G401.6 (cell line): ENCODE results near the gene ZXDB.
"Not testable (repeated sequence)": the region's sequence is repeated elsewhere in the genome, so short reads cannot be mapped to it uniquely, and the experiment has no call there.

Experiments
- FAIRE-seq: peaks from 2 replicates; lab custom pipeline; 2012; peaks lifted over from hg19 to GRCh38; lab: Jason Lieb, UNC

ZXDB gene

DNA sequence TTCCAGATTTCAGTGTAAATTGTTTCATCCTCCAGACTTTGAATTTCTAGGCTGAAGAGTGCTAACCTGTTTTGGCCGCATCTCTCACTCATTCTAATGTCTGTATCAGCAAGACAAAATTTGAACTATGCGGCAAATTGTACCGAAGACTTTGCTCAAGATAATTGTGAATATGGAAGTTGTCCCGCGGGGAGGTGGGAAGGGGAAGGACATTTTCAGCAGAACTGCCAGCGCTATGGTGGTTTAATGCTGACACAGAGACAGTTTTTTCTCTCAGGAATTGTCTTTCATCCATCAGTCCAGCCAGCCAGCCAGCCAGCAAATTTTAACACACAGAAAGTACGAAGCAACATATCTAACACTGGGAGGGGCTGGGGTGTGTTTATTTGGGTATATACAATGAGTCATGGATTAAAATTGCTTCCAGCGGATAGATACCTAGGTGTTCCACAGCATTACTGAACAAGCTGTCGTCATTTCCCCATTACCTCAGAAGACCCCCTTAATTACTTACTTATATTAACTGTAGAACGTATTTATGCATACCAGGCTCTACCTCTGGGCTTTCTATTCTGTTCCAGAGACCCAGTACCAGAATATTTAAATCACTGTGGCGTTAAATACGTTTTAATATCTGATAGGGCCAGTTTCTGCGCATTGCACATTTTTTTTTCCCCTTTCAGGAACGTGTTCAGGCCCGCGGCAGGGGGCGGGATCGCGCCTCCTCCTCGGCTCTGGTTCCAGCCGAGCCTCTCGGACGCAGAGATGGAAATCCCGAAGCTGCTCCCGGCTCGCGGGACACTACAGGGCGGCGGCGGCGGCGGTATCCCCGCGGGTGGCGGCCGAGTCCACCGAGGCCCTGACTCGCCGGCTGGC lies at the start of gene ZXDB:
TSS of gene ZXDB (plus strand) at position 728 of the 876 bp plus-strand sequence. CDS start at position 766, 38 bp downstream.
- peak; percentile 41 for FAIRE-seq

DNA sequence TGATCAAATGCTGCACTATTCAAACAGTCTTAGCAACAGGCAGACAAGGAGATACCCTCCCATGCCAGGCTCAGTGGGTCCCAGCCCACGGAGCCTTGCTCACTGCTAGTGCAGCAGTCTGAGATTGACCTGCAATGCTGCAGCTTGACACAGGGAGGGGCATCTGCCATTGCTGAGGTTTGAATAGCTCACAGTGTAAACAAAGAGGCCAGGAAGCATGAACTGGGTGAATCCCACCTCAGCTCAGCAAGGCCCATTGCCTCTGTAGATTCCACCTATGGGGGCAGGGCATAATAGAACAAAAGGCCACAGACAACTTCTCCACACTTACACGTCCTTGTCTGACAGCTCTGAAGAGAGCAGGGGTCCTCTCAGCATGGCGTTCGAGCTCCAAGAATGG lies 26.6 kb upstream of the ZXDB start:
- no peak for FAIRE-seq

DNA sequence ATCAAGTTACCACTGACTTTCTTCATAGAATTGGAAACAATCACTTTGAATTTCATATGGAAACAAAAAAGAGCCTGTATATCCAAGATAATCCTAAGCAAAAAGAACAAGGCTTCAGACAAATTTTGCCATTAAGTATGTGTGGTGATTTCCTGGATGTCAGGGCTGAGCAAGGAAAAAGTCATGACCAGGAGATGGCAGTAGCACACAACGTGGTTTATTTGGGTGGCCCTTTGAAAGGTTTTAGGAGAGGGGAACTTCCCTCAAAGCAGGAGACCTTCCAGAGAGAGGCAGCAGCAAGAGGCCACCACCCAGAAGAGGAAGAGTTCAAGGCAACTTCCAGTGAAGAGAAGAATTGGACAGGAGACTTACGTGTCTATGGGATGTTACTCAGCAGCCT lies 18.1 kb upstream of the ZXDB start:
- no peak for FAIRE-seq

DNA sequence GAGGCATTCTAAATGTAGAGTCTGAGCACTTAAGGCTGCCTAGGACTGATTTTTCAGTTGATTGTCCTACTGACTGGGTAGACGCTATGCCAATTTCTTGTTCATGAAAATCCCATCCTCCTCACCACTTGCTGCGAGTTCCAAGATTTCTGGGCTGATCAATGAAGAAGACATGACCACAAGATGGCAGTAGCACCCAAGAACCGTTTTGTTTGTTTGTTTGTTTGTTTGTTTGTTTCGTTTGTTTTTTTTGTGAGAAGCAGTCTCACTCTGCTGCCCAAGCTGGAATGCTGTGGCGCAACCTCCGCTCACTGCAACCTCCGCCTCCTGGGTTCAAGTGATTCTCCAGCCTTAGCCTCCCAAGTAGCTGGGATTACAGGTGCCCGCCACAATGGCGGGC lies 8.9 kb upstream of the ZXDB start:
- not testable (repeated sequence) for FAIRE-seq

DNA sequence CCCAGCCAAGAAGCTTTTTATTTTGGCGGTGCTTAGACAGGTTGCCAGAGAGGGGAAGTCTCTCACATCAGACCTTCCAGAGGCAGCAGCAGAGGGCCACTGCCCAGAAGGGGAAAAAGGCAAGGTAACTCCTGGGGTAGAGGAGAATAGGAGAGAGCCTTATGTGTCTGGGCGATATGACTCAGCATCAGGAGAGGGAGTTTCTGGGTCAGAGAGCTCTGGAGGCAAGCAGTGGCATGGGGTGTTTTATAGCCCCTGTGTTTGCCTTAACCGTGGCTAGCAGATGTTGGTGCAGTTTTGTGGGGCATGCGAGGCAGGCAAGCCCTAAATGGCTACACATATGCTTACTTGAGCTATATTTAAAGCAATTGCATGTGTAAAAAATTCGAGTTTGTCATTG lies 8.3 kb upstream of the ZXDB start:
- FAIRE-seq = no peak

DNA sequence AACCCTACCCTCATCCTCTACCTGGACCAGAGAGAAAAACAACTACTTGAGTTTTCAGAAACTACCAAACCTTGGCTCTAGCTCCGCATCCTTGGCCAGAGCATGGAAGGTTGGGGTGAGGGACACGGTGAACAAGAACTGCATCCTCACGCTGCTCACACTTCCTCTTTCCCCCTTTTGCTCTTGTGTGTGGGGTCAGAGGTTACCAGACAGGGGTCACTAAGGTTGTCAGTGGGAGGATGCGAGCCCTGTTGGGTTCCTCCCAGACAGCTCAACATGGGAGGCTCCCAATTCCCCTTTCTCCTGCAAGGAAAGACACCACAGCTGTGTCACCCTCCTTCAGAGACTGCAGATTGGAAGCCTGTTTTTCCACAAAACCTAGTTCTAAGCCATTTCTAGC lies 5.5 kb upstream of the ZXDB start:
- no peak for FAIRE-seq

DNA sequence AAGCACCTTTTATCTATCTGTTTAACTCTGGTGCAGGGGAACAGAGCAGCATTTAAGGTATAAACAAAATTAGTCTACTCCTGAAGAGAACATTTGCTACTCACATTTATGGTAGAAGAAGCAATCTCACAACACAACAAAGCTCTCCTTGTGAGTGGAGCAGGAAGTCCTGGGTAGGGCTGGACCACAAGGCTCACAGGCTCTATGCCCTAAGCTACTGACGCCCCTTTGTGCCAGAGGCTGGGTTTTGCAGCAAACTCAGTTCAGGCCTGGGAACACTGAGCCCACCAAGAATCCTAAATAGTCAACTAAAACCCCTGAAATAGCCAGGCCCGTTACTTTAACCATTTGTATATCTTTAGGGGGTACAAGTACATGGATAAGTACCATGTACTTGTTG lies 4.7 kb upstream of the ZXDB start:
- no peak for FAIRE-seq

DNA sequence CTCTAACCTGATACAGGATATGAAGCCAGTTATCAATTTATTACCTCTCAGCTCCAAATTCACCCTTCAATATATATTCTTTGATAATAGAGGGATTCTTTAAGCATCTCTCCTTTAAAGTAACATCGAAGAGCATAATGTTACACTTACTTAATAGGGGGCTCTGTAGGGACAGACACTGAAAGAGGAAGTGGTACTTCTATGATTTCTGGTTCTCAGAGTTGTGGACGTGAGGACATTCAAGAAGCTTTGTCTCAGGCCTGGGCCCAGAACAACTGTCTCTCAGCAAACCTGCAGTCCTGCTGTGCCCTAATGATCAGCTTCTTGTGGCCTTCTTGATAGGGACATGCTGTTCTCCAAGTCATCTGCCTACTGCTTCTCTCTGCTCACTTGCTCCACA lies 4.2 kb upstream of the ZXDB start:
- no peak for FAIRE-seq

DNA sequence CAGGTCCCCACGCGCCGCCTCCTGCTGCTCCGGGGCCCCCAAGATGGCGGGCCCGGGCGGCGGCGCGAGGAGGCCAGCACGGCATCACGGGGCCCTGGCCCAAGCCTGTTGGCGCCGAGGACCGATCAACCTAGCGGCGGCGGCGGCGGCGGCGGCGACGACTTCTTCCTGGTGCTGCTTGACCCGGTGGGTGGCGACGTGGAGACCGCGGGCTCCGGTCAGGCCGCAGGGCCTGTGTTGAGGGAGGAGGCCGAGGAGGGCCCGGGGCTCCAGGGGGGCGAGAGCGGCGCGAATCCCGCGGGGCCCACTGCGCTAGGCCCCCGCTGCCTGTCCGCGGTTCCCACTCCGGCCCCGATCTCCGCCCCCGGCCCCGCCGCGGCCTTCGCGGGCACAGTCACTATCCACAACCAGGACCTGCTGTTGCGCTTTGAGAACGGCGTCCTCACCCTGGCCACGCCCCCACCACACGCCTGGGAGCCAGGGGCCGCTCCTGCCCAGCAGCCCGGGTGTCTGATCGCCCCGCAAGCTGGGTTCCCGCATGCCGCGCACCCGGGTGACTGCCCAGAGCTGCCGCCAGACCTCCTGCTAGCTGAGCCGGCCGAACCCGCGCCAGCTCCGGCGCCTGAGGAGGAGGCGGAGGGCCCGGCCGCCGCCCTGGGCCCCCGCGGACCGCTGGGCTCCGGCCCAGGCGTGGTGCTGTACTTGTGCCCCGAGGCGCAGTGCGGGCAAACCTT lies 516 bp downstream of the ZXDB start:
- FAIRE-seq = not testable (repeated sequence)

DNA sequence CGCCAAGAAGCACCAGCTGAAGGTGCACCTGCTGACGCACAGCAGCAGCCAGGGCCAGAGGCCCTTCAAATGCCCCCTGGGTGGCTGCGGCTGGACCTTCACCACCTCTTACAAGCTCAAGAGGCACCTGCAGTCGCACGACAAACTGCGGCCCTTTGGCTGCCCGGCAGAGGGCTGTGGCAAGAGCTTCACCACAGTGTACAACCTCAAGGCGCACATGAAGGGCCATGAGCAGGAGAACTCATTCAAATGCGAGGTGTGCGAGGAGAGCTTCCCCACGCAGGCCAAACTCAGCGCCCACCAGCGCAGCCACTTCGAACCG lies 1.0 kb downstream of the ZXDB start:
- FAIRE-seq = not testable (repeated sequence)

DNA sequence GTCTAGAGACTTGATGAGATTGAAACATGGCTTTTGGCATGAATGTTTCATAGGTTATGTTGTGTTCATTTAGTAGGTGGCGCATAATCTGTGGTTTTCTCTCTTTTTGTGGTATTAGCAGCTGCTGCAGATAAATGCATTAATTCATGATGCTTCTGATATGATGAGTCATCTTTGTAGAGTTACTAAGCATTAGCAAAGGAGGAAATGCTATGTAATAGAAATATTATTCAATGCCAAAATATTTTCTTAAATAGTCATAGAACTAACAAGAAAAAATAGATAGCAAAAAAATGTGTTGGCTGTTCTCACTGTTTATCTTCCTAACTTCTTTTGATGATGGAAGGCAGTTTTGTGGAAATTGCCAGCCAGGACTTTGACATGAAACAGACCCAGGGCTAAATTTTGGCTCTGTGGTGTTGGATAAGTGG lies 3.6 kb downstream of the ZXDB start:
- no peak for FAIRE-seq

DNA sequence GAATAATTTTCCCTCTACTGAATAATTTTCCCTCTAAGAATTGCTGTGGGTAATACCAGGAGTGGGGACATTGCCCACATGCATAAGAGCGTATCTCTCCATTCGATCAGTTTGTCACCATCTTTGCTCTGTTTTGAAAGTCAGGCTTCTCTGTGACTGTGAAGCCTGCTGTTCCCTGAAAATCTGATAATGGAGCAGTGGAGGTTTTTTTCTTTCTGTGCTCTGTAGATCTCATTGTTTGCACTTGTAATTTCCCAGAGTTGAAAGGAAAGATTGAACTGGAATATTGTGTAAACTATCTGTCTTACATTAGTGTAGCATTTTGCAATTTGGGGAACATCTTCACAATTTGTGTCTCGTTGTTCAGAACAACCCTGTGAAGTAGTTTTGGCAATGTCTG lies 4.3 kb downstream of the ZXDB start:
- no peak for FAIRE-seq

DNA sequence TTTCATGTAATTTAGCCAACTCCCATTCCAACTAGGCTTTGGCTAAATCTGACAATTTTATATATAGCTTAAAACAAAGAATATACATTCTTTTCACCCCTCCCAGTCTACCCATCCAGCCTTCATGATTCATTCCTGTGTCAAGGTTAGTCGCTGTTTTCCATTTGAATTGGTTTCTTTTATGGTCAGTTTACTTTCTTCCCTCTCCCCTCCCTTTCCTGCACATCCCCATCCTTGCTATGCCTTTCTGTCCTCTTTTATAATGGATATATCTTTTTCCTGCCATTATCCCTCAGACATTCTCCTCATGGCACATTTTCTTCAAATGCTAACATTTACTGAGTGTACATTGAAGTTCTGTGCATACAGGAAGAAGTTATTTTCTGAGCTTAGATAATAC lies 4.7 kb downstream of the ZXDB start:
- FAIRE-seq = no peak

DNA sequence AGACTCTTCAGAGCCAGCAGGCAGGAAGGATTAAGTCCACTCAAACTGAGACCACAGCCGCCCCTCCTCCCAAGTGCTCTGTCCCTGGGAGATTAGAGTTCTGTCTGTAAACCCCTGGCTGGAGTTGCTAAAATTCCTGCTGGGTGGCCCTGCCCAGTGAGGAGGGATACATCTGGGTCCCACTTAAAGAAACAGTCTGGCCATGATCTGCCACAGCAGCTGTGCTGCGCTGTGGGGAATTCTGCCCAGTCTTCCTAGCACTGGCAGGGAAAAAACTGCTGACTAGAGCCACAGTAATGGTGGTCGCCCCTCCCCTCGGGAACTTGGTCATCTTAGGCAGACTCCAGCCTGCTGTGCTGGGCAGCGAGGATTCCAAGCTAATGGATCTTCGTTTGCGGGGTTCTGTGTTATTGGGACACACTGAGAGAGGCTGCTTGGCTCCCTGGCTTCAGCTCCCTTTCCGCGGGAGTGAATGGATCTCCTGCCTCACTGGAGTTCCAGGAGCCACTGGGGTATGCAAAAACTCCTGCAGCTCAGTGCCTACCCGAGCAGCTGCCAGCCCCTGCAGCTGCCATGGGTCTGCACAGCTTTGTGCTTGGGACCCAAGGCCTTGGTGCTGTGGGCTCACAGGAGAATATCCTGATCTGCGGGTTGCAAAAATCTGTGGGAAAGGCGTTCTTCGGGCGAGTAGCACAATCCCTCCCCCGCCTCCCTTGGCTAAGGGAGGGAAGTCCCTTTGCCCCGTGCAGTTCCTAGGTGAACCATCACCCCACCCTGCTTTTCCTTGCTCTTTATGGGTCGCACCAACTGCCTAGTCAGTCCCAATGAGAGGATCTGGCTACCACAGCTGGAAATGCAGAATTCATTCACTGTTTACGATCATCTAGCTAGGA lies 15.7 kb downstream of the ZXDB start:
- FAIRE-seq = no peak

DNA sequence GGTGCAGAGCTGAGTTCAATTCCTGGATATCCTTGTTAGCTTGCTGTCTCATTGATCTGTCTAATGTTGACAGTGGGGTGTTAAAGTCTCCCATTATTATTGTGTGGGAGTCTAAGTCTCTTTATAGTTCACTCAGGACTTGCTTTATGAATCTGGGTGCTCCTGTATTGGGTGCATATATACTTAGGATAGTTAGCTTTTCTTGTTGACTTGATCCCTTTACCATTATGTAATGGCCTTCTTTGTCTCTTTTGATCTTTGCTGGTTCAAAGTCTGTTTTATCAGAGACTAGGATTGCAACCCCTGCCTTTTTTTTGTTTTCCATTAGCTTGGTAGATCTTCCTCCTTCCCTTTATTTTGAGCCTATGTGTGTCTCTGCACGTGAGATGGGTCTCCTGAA lies 21.5 kb downstream of the ZXDB start:
- FAIRE-seq = not testable (repeated sequence)

DNA sequence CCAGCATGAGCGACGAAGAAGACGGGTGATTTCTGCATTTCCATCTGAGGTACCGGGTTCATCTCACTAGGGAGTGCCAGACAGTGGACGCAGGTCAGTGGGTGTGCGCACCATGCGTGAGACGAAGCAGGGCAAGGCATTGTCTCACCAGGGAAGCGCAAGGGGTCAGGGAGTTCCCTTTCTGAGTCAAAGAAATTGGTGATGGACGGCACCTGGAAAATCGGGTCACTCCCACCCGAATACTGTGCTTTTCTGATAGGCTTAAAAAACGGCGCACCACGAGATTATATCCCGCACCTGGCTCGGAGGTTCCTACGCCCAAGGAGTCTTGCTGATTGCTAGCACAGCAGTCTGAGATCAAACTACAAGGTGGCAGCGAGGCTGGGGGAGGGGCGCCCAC lies 37.6 kb downstream of the ZXDB start:
- FAIRE-seq = not testable (repeated sequence)

DNA sequence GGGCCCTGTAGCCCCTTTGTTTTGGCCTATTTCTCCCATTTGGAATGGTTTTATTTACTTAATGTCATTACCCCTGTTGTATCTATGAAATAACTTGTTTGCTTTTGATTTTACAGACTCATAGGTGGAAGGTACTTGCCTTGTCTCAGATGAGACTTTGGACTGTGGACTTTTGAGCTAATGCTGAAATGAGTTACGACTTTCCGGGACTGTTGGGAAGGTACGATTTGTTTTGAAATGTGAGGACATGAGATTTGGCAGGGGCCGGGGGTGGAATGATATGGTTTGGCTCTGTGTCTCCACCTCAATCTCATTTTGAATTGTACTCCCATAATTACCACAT lies 48.8 kb downstream of the ZXDB start:
- no peak for FAIRE-seq

DNA sequence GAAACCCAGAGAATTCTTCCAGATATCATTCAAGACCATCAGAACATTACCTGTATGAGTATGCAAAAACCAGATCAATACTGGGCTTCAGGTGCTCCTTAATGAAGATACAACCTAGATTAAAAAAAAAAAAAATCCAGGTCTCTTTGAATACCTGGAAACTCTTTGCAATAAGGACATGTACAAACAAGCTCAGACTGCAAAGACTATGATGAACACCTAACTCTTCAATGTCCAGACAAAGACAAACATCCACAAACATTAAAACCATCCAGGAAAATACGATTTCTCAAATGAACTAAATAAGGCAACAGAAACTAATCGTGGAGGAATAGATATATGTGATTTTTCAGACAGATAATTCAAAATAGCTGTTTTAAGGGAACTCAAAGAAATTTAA lies 49.5 kb downstream of the ZXDB start:
- FAIRE-seq = no peak

DNA sequence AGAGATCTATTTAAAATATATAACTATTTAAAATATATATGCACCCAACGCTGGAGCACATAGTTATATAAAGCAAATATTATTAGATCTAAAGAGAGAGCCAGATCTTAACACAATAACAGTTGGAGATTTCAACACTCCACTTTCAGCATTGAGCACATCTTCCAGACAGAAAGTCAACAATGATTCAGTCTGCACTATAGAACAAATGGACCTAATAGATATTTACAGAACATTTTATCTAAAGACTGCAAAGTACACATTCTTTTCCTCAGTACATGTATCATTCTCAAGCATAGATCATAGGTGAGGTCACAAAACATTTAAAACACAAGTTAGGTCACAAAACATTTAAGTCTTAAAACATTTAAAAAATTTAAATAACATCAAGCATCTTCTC lies 51.9 kb downstream of the ZXDB start:
- no peak for FAIRE-seq

DNA sequence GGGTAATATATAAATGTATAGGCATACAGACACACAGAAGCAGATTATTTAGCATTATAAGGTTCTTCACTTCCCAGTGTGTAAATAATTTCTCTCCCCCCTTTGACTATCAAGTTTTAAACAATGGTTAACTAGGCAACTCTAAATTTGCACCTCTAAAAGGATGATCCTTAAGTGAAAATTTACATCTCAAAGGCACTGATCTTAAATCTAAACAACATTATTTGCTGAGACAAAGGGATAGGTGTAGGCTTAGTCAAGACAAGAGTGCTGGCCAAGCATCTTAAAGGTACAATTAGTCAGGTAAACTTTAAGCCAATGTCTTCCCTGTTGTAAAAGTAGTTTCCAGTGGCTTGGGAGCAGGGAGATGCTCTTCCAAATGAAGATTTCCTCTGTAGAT lies 55.2 kb downstream of the ZXDB start:
- no peak for FAIRE-seq
